Suprapubic skin (tissue), 4 donors: ENCODE results near the gene CTU2. TPM values are rescaled to one million over a fixed set of nuclear protein-coding genes. Genes with fewer than 3 reads are reported as not detected.

ENCODE experiments used
- DNase-seq, 2 donors: peaks; one replicate each; pipeline ENCODE4 v3.0.0-alpha.2; 2019; ENCODE audit warnings: low spot score in 2 of 2
- H3K27ac ChIP-seq: fragments of 200-600 bp; sonication (generic); one replicate; pipeline ENCODE4 v1.5.1; 2019
- H3K27me3 ChIP-seq: fragments of 200-600 bp; sonication (generic); one replicate; pipeline ENCODE4 v1.5.1; 2019
- H3K36me3 ChIP-seq: fragments of 200-600 bp; sonication (generic); one replicate; pipeline ENCODE4 v1.5.1; 2019
- H3K4me1 ChIP-seq: fragments of 200-600 bp; sonication (generic); one replicate; pipeline ENCODE4 v1.5.1; 2019
- H3K4me3 ChIP-seq: fragments of 200-600 bp; sonication (generic); one replicate; pipeline ENCODE4 v1.5.1; 2019; ENCODE audit warnings: mild to moderate bottlenecking
- H3K9me3 ChIP-seq: fragments of 200-600 bp; sonication (generic); one replicate; pipeline ENCODE4 v1.5.1; 2019
- EP300 ChIP-seq: sonication (generic); formaldehyde crosslinking; IDR thresholded peaks from one replicate; pipeline ENCODE4 v1.6.1; 2017; ENCODE audit warnings: antibody characterized with exemption
- POLR2A ChIP-seq, 2 donors: fragments of 450-650 bp; IDR thresholded peaks; one replicate each; pipeline ENCODE4 v1.6.1; 2017; ENCODE audit warnings: antibody characterized with exemption in 2 of 2, mild to moderate bottlenecking in 2 of 2, moderate library complexity in 2 of 2
- POLR2AphosphoS5 ChIP-seq, 3 donors: sonication (generic); formaldehyde crosslinking; IDR thresholded peaks; one replicate each; pipeline ENCODE4 v1.6.1; 2017; ENCODE audit warnings: antibody characterized with exemption in 3 of 3
- WGBS: methylation state at CpG from one replicate; pipeline ENCODE4 v1.1.5; 2018; 5-methylcytosine and 5-hydroxymethylcytosine counted together
- total RNA-seq, 4 donors: library from RNA; depleted of rRNA; stranded (reverse); fragments of >200 nt; gene quantifications; one replicate each; pipeline ENCODE4 v1.1.0, GENCODE V29; 2016
- TF ChIP-seq, protein P1 (sequence below), 2 donors: fragments of 200-600 bp in 1 of 2; fragments of 450-650 bp in 1 of 2; sonication (generic) in 1 of 2; IDR thresholded peaks; one replicate each; pipeline ENCODE4 v1.5.1; 2016 to 2019; ENCODE audit warnings: antibody characterized with exemption in 2 of 2, mild to moderate bottlenecking in 1 of 2, moderate library complexity in 1 of 2

The CTU2 gene
- total RNA-seq, 4 donors from 2014 or later, result 7.8 to 17.8 (median 10.9) TPM

DNA sequence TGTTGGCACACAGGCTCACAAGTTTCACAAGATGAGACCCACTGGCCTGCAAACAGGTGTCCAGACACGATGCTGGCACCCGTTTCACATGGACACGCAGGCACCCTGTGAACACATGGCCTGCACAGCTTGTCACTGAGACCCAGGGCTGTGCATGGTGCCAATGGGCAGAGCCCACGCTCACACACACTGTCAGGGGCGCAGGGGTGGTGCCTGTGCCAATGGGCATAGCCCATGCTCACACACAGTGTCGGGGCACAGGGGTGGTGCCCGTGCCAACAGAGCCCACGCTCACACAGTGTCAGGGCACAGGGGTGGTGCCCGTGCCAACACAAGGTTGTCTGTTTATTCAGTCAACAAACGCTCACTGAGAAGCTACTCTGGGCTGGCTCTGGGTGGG is 29.3 kb downstream of the CTU2 start:
- DNase-seq, result no peak
- TF ChIP-seq EP300 (no peak), POLR2A (IDR thresholded peaks at IDR 0.05) (no peak), POLR2AphosphoS5 (IDR thresholded peaks at IDR 0.05) (no peak)
- TF ChIP-seq, protein P1, sequence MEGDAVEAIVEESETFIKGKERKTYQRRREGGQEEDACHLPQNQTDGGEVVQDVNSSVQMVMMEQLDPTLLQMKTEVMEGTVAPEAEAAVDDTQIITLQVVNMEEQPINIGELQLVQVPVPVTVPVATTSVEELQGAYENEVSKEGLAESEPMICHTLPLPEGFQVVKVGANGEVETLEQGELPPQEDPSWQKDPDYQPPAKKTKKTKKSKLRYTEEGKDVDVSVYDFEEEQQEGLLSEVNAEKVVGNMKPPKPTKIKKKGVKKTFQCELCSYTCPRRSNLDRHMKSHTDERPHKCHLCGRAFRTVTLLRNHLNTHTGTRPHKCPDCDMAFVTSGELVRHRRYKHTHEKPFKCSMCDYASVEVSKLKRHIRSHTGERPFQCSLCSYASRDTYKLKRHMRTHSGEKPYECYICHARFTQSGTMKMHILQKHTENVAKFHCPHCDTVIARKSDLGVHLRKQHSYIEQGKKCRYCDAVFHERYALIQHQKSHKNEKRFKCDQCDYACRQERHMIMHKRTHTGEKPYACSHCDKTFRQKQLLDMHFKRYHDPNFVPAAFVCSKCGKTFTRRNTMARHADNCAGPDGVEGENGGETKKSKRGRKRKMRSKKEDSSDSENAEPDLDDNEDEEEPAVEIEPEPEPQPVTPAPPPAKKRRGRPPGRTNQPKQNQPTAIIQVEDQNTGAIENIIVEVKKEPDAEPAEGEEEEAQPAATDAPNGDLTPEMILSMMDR (IDR thresholded peaks at IDR 0.05), result no peak
- H3K27ac ChIP-seq, result no peak overlapping the region
- no peaks in the 10 kb centered on the region for H3K27me3 ChIP-seq
- no peak overlapping the region for H3K4me3 ChIP-seq
- peaks cover 73% of the 10 kb centered on the region for H3K36me3 ChIP-seq
- no peaks in the 10 kb centered on the region for H3K9me3 ChIP-seq
- WGBS, result 79% methylated on average over 4 of the region's 10 CpGs
- peaks cover 19% of the 10 kb centered on the region for H3K4me1 ChIP-seq

DNA sequence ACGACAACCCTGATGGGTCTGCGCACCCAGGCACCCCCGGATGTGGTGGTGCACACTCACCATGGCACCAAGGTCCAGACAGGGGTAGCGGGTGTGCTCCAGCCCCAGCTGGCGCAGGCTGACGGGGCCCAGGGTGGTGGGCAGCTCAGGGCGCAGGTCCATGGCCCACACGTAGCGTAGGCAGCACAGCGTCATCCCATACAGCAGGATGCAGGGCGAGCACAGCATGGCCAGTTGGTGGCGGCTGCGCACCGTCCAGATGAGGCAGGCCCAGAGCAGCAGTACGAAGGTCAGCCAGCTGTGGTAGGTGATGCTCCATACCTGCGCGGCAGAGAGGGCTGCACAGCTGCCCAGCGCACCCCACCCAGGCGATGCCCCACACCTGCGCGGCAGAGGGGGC is 29.8 kb downstream of the CTU2 start:
- Histone ChIP-seq H3K4me1 (peaks cover 19% of the 10 kb centered on the region), H3K27ac (no peak overlapping the region), H3K36me3 (peaks cover 73% of the 10 kb centered on the region), H3K9me3 (no peaks in the 10 kb centered on the region), H3K27me3 (no peaks in the 10 kb centered on the region), H3K4me3 (no peak overlapping the region)
- 95% methylated on average over 6 of the region's 21 CpGs for WGBS
- no peak for DNase-seq
- TF ChIP-seq POLR2A (IDR thresholded peaks at IDR 0.05) (no peak), EP300 (no peak), POLR2AphosphoS5 (IDR thresholded peaks at IDR 0.05) (no peak)
- TF ChIP-seq, protein P1 (IDR thresholded peaks at IDR 0.05), result no peak

DNA sequence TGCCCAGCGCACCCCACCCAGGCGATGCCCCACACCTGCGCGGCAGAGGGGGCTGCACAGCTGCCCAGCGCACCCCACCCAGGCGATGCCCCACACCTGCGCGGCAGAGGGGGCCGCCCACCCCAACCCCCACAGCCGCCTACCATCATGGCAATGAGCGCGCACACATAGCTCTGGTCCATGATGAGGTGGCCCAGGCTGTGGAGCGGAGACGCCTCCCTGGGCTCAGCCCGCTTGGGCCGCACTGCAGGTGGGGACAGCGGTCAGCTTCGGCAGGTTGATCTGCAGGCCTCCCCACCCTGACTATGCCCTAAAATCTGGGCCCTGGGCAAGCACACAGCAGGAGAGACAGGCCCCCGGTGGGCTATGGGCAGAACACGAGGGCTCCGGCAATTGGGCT is 30.2 kb downstream of the CTU2 start:
- H3K36me3 ChIP-seq, result peaks cover 73% of the 10 kb centered on the region

DNA sequence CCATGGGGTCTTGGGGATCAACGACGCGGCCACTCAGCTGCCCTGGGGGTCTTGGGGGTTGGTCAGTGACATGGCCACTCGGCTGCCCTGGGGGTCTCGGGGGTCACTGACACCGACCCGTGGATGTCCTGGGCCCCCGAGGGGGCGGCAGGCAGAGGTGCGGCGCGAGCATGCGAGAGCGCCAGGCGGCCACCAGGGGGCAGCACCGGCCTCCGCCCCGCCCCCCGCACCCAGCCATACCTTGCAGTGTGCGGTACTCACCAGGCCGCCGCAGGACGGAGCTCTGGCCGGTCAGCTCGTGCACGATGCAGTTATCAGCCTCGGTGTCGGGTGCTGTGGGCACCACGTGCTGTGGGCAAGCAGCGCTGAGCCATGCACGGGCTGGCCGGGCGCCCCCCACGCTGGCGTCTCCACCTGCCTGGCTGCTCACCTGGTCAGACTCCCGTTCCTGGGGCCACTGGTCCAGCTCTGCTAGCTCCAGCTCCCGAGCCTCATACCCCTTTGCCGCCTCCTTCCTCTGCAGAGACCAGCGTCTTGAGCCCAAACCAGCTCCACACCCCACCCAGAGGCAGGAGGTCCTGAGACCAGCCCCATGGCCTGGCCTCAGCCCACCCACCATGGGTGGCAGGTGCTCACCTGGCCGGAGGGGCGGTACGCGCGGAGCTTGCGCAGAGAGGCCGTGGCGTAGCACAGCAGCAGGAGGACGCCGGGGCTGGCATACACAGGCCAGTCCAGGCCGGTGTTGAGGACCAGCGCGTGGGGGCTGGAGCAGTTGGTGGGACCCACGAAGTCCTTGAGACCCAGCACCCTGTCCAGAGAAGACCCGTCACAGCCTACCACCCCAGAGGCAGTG is 31.2 kb downstream of the CTU2 start:
- H3K4me1 ChIP-seq, result peaks cover 19% of the 10 kb centered on the region
- H3K9me3 ChIP-seq, result no peaks in the 10 kb centered on the region
- WGBS, result 77% methylated on average over 18 of the region's 54 CpGs
- peaks cover 69% of the 10 kb centered on the region for H3K36me3 ChIP-seq
- no peak for TF ChIP-seq POLR2A (IDR thresholded peaks at IDR 0.05)
- TF ChIP-seq POLR2AphosphoS5 (IDR thresholded peaks at IDR 0.05), result peak in 1 of 3 donors; percentile 48
- TF ChIP-seq, protein P1 (IDR thresholded peaks at IDR 0.05), result peak; percentile 96 to 99
- no peak for TF ChIP-seq EP300
- H3K27ac ChIP-seq, result no peak overlapping the region
- H3K27me3 ChIP-seq, result no peaks in the 10 kb centered on the region
- peak in 1 of 2 donors; percentile 89 for DNase-seq
- no peak overlapping the region for H3K4me3 ChIP-seq

More for the DNA sequence above, 30.2 kb downstream of the CTU2 start:
- WGBS, result 100% methylated on average over 5 of the region's 21 CpGs
- H3K27me3 ChIP-seq, result no peaks in the 10 kb centered on the region
- TF ChIP-seq POLR2A (IDR thresholded peaks at IDR 0.05), result no peak
- TF ChIP-seq, protein P1 (IDR thresholded peaks at IDR 0.05), result no peak
- TF ChIP-seq POLR2AphosphoS5 (IDR thresholded peaks at IDR 0.05), result no peak
- TF ChIP-seq EP300, result no peak
- H3K9me3 ChIP-seq, result no peaks in the 10 kb centered on the region
- DNase-seq, result no peak
- H3K27ac ChIP-seq, result no peak overlapping the region
- H3K4me1 ChIP-seq, result peaks cover 19% of the 10 kb centered on the region
- no peak overlapping the region for H3K4me3 ChIP-seq
